Natural killer cell (primary cell): ENCODE results near the gene NUBP2. TPM values are rescaled to one million over a fixed set of nuclear protein-coding genes. Genes with fewer than 3 reads are reported as not detected.

ENCODE experiments used
- ATAC-seq, 3 donors: fragments of 150-1000 bp in 2 of 3; fragments of 200-7000 bp in 1 of 3; cut with Tn5 transposase; 1 replicate in 1 of 3; 2 replicates in 2 of 3; pipeline ENCODE4 v1.10.0; 2021; ENCODE audit warnings: mild to moderate bottlenecking in 2 of 3, moderate library complexity in 2 of 3
- DNase-seq, 2 donors: peaks; one replicate each; pipeline versions ENCODE4 v3.0.0 to v3.0.0-alpha.2; 2013 to 2021; ENCODE audit warnings: mixed read lengths in 1 of 2
- H3K27ac ChIP-seq: one replicate; pipeline ENCODE4 v1.5.1; 2013; ENCODE audit warnings: mild to moderate bottlenecking, low read length
- H3K27me3 ChIP-seq: one replicate; pipeline ENCODE4 v1.6.1; 2013; ENCODE audit warnings: low read length; ENCODE audit not compliant: control insufficient read depth, insufficient read depth
- H3K36me3 ChIP-seq: one replicate; pipeline ENCODE4 v1.6.1; 2013; ENCODE audit warnings: low read length; ENCODE audit not compliant: control insufficient read depth, insufficient read depth
- H3K4me1 ChIP-seq: one replicate; pipeline ENCODE4 v1.6.1; 2013; ENCODE audit warnings: low read length; ENCODE audit not compliant: control insufficient read depth, insufficient read depth
- H3K4me3 ChIP-seq: one replicate; pipeline ENCODE4 v1.5.1; 2013; ENCODE audit warnings: low read length
- H3K9me3 ChIP-seq: one replicate; pipeline ENCODE4 v1.6.1; 2013; ENCODE audit warnings: low read length; ENCODE audit not compliant: control insufficient read depth, insufficient read depth
- H3K27ac Mint-ChIP-seq, 2 donors: one replicate each; pipeline ENCODE4 v1.8.0; 2022; ENCODE audit warnings: mild to moderate bottlenecking in 2 of 2, mixed read lengths in 2 of 2, moderate library complexity in 1 of 2
- H3K27me3 Mint-ChIP-seq, 2 donors: one replicate each; pipeline ENCODE4 v1.8.0; 2022; ENCODE audit warnings: low read depth in 2 of 2, mixed read lengths in 2 of 2
- H3K36me3 Mint-ChIP-seq: one replicate; pipeline ENCODE4 v1.8.0; 2022; ENCODE audit warnings: mixed read lengths
- H3K4me1 Mint-ChIP-seq, 2 donors: one replicate each; pipeline ENCODE4 v1.8.0; 2022; ENCODE audit warnings: mixed read lengths in 2 of 2
- H3K4me3 Mint-ChIP-seq: one replicate; pipeline ENCODE4 v1.8.0; 2022; ENCODE audit warnings: mild to moderate bottlenecking, moderate library complexity, mixed read lengths
- H3K9me3 Mint-ChIP-seq, 2 donors: one replicate each; pipeline ENCODE4 v1.8.0; 2022; ENCODE audit warnings: mixed read lengths in 2 of 2
- CTCF ChIP-seq: fragments of 200-600 bp; IDR thresholded peaks from one replicate; pipeline ENCODE4 v1.8.0; 2022; ENCODE audit warnings: antibody characterized with exemption
- WGBS: methylation state at CpG from one replicate; pipeline ENCODE4 v1.1.7; 2013; ENCODE audit warnings: missing lambda C conversion rate; ENCODE audit not compliant: insufficient coverage; 5-methylcytosine and 5-hydroxymethylcytosine counted together
- intact Hi-C: fragments of 100-400 bp; cut with micrococcal nuclease; formaldehyde crosslinking; loops from one replicate; pipeline ENCODE4 v1.14.2; 2022
- total RNA-seq, 4 donors: library from RNA; stranded (reverse); fragments of 120-200 nt in 1 of 4; gene quantifications; one replicate each; pipeline versions ENCODE4 v1.2.3 to v1.2.4, GENCODE V29; 2013 to 2022

The NUBP2 gene
- total RNA-seq, 3 donors from 2014 or later (not counting 1 experiment from before 2014, with no cell fraction given) = 39.5 to 51.9 (median 49.4) TPM

GRCh38 chr16:1834096-1834495 lies 51.3 kb downstream of the NUBP2 start:
- Mint-ChIP-seq H3K9me3 (no peaks in the 10 kb centered on the region), H3K4me1 (no peaks in the 10 kb centered on the region), H3K4me3 (no peak overlapping the region), H3K27ac (no peak overlapping the region), H3K27me3 (no peaks in the 10 kb centered on the region), H3K36me3 (no peaks in the 10 kb centered on the region)
- no peak for TF ChIP-seq CTCF
- Histone ChIP-seq H3K4me1 (no peaks in the 10 kb centered on the region), H3K27me3 (no peaks in the 10 kb centered on the region), H3K4me3 (no peak overlapping the region), H3K36me3 (peaks cover 2% of the 10 kb centered on the region), H3K27ac (no peak overlapping the region), H3K9me3 (no peaks in the 10 kb centered on the region)
- WGBS = 98% methylated on average over 4 of the region's 5 CpGs
- ATAC-seq (no peak), DNase-seq (no peak)
- intact Hi-C loops = no loop called here

Other genes with a start within 250 kb of the NUBP2 start
- gene TMEM204, start 249.3 kb upstream of the NUBP2 start, total RNA-seq = 10 to 100 TPM in 1 of 3 donors, 1 to 10 TPM in 2; 3.3 to 14.1 (median 7.8) TPM
- gene IFT140, start 170.9 kb upstream of the NUBP2 start, total RNA-seq = 1 to 10 TPM; 6.5 to 8.9 (median 6.5) TPM
- gene CRAMP1, start 170.6 kb upstream of the NUBP2 start, total RNA-seq = 10 to 100 TPM; 47.8 to 49.8 (median 49.6) TPM
- gene JPT2, start 104.7 kb upstream of the NUBP2 start, total RNA-seq = 10 to 100 TPM; 12.2 to 28.4 (median 14.2) TPM
- gene MAPK8IP3, start 76.8 kb upstream of the NUBP2 start, total RNA-seq = 100 to 1,000 TPM; 272 to 291 (median 285) TPM
- gene NME3, start 11.4 kb upstream of the NUBP2 start, total RNA-seq = 10 to 100 TPM; 40.6 to 50.3 (median 46.2) TPM
- gene EME2, start 10.2 kb upstream of the NUBP2 start, total RNA-seq = 10 to 100 TPM; 30.0 to 33.8 (median 30.1) TPM
- 10 to 100 TPM; 26.5 to 42.0 (median 41.4) TPM for gene MRPS34, start 9.8 kb upstream of the NUBP2 start, total RNA-seq
- 100 to 1,000 TPM; 100 to 122 (median 110) TPM for gene SPSB3, start 389 bp upstream of the NUBP2 start, total RNA-seq
- 1 to 10 TPM in 1 of 3 donors, under 1 TPM in 2; 0.47 to 1.1 (median 0.70) TPM for gene IGFALS, start 10.7 kb downstream of the NUBP2 start, total RNA-seq
- gene HAGH, start 43.9 kb downstream of the NUBP2 start, total RNA-seq = 10 to 100 TPM; 27.8 to 38.4 (median 37.5) TPM
- gene FAHD1, start 44.2 kb downstream of the NUBP2 start, total RNA-seq = 10 to 100 TPM in 1 of 3 donors, 1 to 10 TPM in 2; 5.3 to 10.6 (median 7.4) TPM
- not detected for gene MEIOB, start 89.2 kb downstream of the NUBP2 start, total RNA-seq
- not detected for gene HS3ST6, start 135.5 kb downstream of the NUBP2 start, total RNA-seq
- gene MSRB1, start 160.2 kb downstream of the NUBP2 start, total RNA-seq = 10 to 100 TPM; 10.8 to 19.9 (median 14.8) TPM
- not detected for gene RPL3L, start 171.7 kb downstream of the NUBP2 start, total RNA-seq
- gene NDUFB10, start 176.6 kb downstream of the NUBP2 start, total RNA-seq = 10 to 100 TPM; 54.5 to 61.1 (median 59.5) TPM
- gene RPS2, start 181.9 kb downstream of the NUBP2 start, total RNA-seq = 1,000 to 10,000 TPM; 1,124 to 1,385 (median 1,274) TPM
- not detected for gene RNF151, start 183.9 kb downstream of the NUBP2 start, total RNA-seq
- 10 to 100 TPM; 25.1 to 28.9 (median 28.1) TPM for gene TBL3, start 189.1 kb downstream of the NUBP2 start, total RNA-seq
- not detected for gene NOXO1, start 198.5 kb downstream of the NUBP2 start, total RNA-seq
- gene GFER, start 201.2 kb downstream of the NUBP2 start, total RNA-seq = 10 to 100 TPM; 23.8 to 29.5 (median 24.6) TPM
- 10 to 100 TPM; 10.3 to 19.3 (median 19.1) TPM for gene SYNGR3, start 207.0 kb downstream of the NUBP2 start, total RNA-seq
- 10 to 100 TPM; 56.1 to 71.6 (median 58.2) TPM for gene ZNF598, start 226.9 kb downstream of the NUBP2 start, total RNA-seq
- under 1 TPM in 1 of 3 donors, not detected in 2; 0.80 TPM for gene NPW, start 236.8 kb downstream of the NUBP2 start, total RNA-seq
- gene NHERF2, start 243.9 kb downstream of the NUBP2 start, total RNA-seq = 1 to 10 TPM; 4.3 to 7.1 (median 5.6) TPM